GM23338 (cell line): ENCODE results near the gene HYAL4. TPM values are rescaled to one million over a fixed set of nuclear protein-coding genes. Genes with fewer than 3 reads are reported as not detected.

Experiments
- ATAC-seq: fragments of 200-7000 bp; cut with Tn5 transposase; 3 replicates; pipeline ENCODE4 v1.9.1; 2020
- DNase-seq: peaks from one replicate; pipeline ENCODE4 v3.0.0-alpha.2; 2015; ENCODE audit warnings: low spot score
- H2AFZ ChIP-seq: fragments of 200-600 bp; sonication (generic); 2 replicates; pipeline ENCODE4 v1.8.0; 2016; ENCODE audit warnings: antibody characterized with exemption, mild to moderate bottlenecking, moderate library complexity
- H3F3A ChIP-seq: fragments of 200-600 bp; sonication (generic); replicated peaks from 2 replicates; pipeline ENCODE4 v1.8.0; 2017; ENCODE audit warnings: antibody characterized with exemption, mixed run types, low read depth
- H3K27ac ChIP-seq: fragments of 200-600 bp; sonication (generic); 2 replicates; pipeline ENCODE4 v1.6.1; 2016; ENCODE audit warnings: low read depth
- H3K27me3 ChIP-seq: fragments of 200-600 bp; sonication (generic); 2 replicates; pipeline ENCODE4 v1.8.0; 2016; ENCODE audit warnings: mild to moderate bottlenecking, mixed run types, moderate library complexity; ENCODE audit not compliant: insufficient read depth
- H3K36me3 ChIP-seq: fragments of 200-600 bp; sonication (generic); 2 replicates; pipeline ENCODE4 v1.8.0; 2016; ENCODE audit warnings: mild to moderate bottlenecking; ENCODE audit not compliant: insufficient read depth
- H3K4me1 ChIP-seq: fragments of 200-600 bp; sonication (generic); 2 replicates; pipeline ENCODE4 v1.8.0; 2016; ENCODE audit warnings: mild to moderate bottlenecking, moderate library complexity; ENCODE audit not compliant: insufficient read depth
- H3K4me2 ChIP-seq: fragments of 200-600 bp; sonication (generic); 2 replicates; pipeline ENCODE4 v1.7.1; 2017; ENCODE audit warnings: mixed run types
- H3K4me3 ChIP-seq: fragments of 200-600 bp; sonication (generic); 2 replicates; pipeline ENCODE4 v1.6.1; 2016; ENCODE audit warnings: mixed run types
- H3K79me2 ChIP-seq: fragments of 200-600 bp; sonication (generic); replicated peaks from 2 replicates; pipeline ENCODE4 v1.8.0; 2017; ENCODE audit warnings: mild to moderate bottlenecking; ENCODE audit not compliant: insufficient read depth
- H3K9me2 ChIP-seq: fragments of 200-600 bp; sonication (generic); 2 replicates; pipeline ENCODE4 v1.8.0; 2017; ENCODE audit not compliant: insufficient read depth
- H4K20me1 ChIP-seq: fragments of 200-600 bp; sonication (generic); replicated peaks from 2 replicates; pipeline ENCODE4 v1.8.0; 2017; ENCODE audit warnings: mild to moderate bottlenecking; ENCODE audit not compliant: insufficient read depth
- H3K27ac Mint-ChIP-seq: 2 replicates; pipeline ENCODE4 v1.8.0; 2020; ENCODE audit warnings: inconsistent platforms, mild to moderate bottlenecking, moderate library complexity, mixed read lengths
- H3K27me3 Mint-ChIP-seq: 3 replicates; pipeline ENCODE4 v1.8.0; 2022; ENCODE audit warnings: low read depth, mild to moderate bottlenecking, moderate library complexity, mixed read lengths, inconsistent platforms; ENCODE audit not compliant: insufficient read depth, poor library complexity
- H3K36me3 Mint-ChIP-seq: 3 replicates; pipeline ENCODE4 v1.8.0; 2021; ENCODE audit warnings: low read depth, mild to moderate bottlenecking, inconsistent platforms, moderate library complexity, mixed read lengths
- H3K4me1 Mint-ChIP-seq: 3 replicates; pipeline ENCODE4 v1.8.0; 2020; ENCODE audit warnings: mild to moderate bottlenecking, inconsistent platforms, mixed read lengths
- H3K4me3 Mint-ChIP-seq: 3 replicates; pipeline ENCODE4 v1.8.0; 2021; ENCODE audit warnings: moderate library complexity, mild to moderate bottlenecking, inconsistent platforms, mixed read lengths
- H3K9me3 Mint-ChIP-seq: 3 replicates; pipeline ENCODE4 v1.8.0; 2020; ENCODE audit warnings: moderate library complexity, mild to moderate bottlenecking, inconsistent platforms, mixed read lengths
- CREB1 ChIP-seq: fragments of 250-450 bp; sonication (Bioruptor Pico); IDR thresholded peaks from 2 replicates; pipeline ENCODE4 v1.5.0; 2020; ENCODE audit warnings: low read depth, mild to moderate bottlenecking, moderate library complexity
- CTCF ChIP-seq, 2 experiments: fragments of 200-600 bp in 1 of 2; sonication (generic) in 1 of 2; conservative IDR thresholded peaks; 2 replicates each; pipeline versions ENCODE4 v1.5.1 to v1.6.1; 2016 to 2017; ENCODE audit warnings: antibody characterized with exemption in 2 of 2, low read depth in 2 of 2, mild to moderate bottlenecking in 2 of 2, moderate library complexity in 1 of 2
- EZH2 ChIP-seq: fragments of 200-600 bp; sonication (generic); IDR thresholded peaks from one replicate; pipeline ENCODE4 v1.8.0; 2017; ENCODE audit warnings: antibody characterized with exemption, mild to moderate bottlenecking, low read depth; ENCODE audit not compliant: unreplicated experiment
- EZH2phosphoT487 ChIP-seq: fragments of 200-600 bp; sonication (generic); IDR thresholded peaks from one replicate; pipeline ENCODE4 v1.8.1; 2018; ENCODE audit warnings: antibody characterized with exemption; ENCODE audit not compliant: unreplicated experiment
- JUNB ChIP-seq: IDR thresholded peaks from one replicate; pipeline ENCODE4 v1.6.1; 2016; ENCODE audit warnings: antibody characterized with exemption; ENCODE audit not compliant: unreplicated experiment
- NANOG ChIP-seq: IDR thresholded peaks from 2 replicates; pipeline ENCODE4 v1.6.1; 2016; ENCODE audit warnings: antibody characterized with exemption, borderline replicate concordance
- POLR2AphosphoS5 ChIP-seq: IDR thresholded peaks from 2 replicates; pipeline ENCODE4 v1.6.1; 2016; ENCODE audit warnings: antibody characterized with exemption, low read depth
- STAT1 ChIP-seq: IDR thresholded peaks from one replicate; pipeline ENCODE4 v1.6.1; 2016; ENCODE audit warnings: antibody characterized with exemption; ENCODE audit not compliant: unreplicated experiment
- ZNF114 ChIP-seq: fragments of 250-450 bp; sonication (Bioruptor Pico); IDR thresholded peaks from 2 replicates; pipeline ENCODE4 v1.5.0; 2020; ENCODE audit warnings: mild to moderate bottlenecking, moderate library complexity
- ZNF331 ChIP-seq: fragments of 250-450 bp; sonication (Bioruptor Pico); IDR thresholded peaks from 2 replicates; pipeline ENCODE4 v1.5.0; 2020; ENCODE audit warnings: low read depth, mild to moderate bottlenecking, moderate library complexity
- ZNF462 ChIP-seq: fragments of 250-450 bp; sonication (Bioruptor Pico); IDR thresholded peaks from 2 replicates; pipeline ENCODE4 v1.5.0; 2020; ENCODE audit warnings: mild to moderate bottlenecking, moderate library complexity
- long read RNA-seq: library from polyadenylated mRNA; unstranded; transcript quantifications from one replicate; pipeline ENCODE4 v2.0.0, GENCODE V29; 2020; ENCODE audit not compliant: unreplicated experiment
- polyA plus RNA-seq: library from polyadenylated mRNA; unstranded; fragments of >200 nt; fragmentation: Nextera tagmentation; extraction: Ambion mirVana; gene quantifications from 2 replicates; pipeline ENCODE4 v1.2.1, GENCODE V29; 2016
- total RNA-seq: library from RNA; depleted of rRNA; stranded (reverse); fragments of >200 nt; shearing (Covaris generic); gene quantifications from 2 replicates; pipeline ENCODE4 v1.2.3, GENCODE V29; 2014; rRNA removed
- TF ChIP-seq, protein P1 (sequence below): IDR thresholded peaks from one replicate; pipeline ENCODE4 v1.6.1; 2018; ENCODE audit warnings: antibody characterized with exemption; ENCODE audit not compliant: unreplicated experiment
- TF ChIP-seq, protein P2 (sequence below): IDR thresholded peaks from 2 replicates; pipeline ENCODE4 v1.6.1; 2016; ENCODE audit warnings: antibody characterized with exemption

The HYAL4 gene
- total RNA-seq (not detected in 2 replicates), polyA plus RNA-seq (not detected in 2 replicates)
- long read RNA-seq = 0 reads

GRCh38 chr7:123844712-123845219 is at the start of gene HYAL4:
HYAL4 (plus strand) TSS chr7:123845169; CDS start chr7:123868274, 23,105 bp downstream.
- Histone ChIP-seq H3K79me2 (no peaks in the 10 kb centered on the region), H3K4me1 (no peaks in the 10 kb centered on the region), H3K9me2 (no peaks in the 10 kb centered on the region), H3K4me2 (no peak within 1 kb of the TSS), H3K27ac (no peak within 1 kb of the TSS), H4K20me1 (no peaks in the 10 kb centered on the region), H3K36me3 (no peaks in the 10 kb centered on the region), H2AFZ (no peak within 1 kb of the TSS), H3F3A (no peaks in the 10 kb centered on the region), H3K4me3 (no peak within 1 kb of the TSS), H3K27me3 (no peaks in the 10 kb centered on the region)
- DNase-seq = no peak
- Mint-ChIP-seq H3K4me3 (no peak within 1 kb of the TSS), H3K9me3 (peaks cover 2% of the 10 kb centered on the region), H3K27me3 (peaks cover 5% of the 10 kb centered on the region), H3K4me1 (no peaks in the 10 kb centered on the region; the same call in 2 of the 3 replicates), H3K36me3 (no peaks in the 10 kb centered on the region; the same call in 2 of the 3 replicates), H3K27ac (no peak within 1 kb of the TSS; the same call in 1 of the 2 replicates)
- ATAC-seq = no peak
- no peak for TF ChIP-seq POLR2AphosphoS5
- TF ChIP-seq, protein P1, sequence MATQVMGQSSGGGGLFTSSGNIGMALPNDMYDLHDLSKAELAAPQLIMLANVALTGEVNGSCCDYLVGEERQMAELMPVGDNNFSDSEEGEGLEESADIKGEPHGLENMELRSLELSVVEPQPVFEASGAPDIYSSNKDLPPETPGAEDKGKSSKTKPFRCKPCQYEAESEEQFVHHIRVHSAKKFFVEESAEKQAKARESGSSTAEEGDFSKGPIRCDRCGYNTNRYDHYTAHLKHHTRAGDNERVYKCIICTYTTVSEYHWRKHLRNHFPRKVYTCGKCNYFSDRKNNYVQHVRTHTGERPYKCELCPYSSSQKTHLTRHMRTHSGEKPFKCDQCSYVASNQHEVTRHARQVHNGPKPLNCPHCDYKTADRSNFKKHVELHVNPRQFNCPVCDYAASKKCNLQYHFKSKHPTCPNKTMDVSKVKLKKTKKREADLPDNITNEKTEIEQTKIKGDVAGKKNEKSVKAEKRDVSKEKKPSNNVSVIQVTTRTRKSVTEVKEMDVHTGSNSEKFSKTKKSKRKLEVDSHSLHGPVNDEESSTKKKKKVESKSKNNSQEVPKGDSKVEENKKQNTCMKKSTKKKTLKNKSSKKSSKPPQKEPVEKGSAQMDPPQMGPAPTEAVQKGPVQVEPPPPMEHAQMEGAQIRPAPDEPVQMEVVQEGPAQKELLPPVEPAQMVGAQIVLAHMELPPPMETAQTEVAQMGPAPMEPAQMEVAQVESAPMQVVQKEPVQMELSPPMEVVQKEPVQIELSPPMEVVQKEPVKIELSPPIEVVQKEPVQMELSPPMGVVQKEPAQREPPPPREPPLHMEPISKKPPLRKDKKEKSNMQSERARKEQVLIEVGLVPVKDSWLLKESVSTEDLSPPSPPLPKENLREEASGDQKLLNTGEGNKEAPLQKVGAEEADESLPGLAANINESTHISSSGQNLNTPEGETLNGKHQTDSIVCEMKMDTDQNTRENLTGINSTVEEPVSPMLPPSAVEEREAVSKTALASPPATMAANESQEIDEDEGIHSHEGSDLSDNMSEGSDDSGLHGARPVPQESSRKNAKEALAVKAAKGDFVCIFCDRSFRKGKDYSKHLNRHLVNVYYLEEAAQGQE = no peak
- TF ChIP-seq ZNF462 (CRISPR knock-in tag) = no peak
- no peak for TF ChIP-seq JUNB
- TF ChIP-seq, protein P2, sequence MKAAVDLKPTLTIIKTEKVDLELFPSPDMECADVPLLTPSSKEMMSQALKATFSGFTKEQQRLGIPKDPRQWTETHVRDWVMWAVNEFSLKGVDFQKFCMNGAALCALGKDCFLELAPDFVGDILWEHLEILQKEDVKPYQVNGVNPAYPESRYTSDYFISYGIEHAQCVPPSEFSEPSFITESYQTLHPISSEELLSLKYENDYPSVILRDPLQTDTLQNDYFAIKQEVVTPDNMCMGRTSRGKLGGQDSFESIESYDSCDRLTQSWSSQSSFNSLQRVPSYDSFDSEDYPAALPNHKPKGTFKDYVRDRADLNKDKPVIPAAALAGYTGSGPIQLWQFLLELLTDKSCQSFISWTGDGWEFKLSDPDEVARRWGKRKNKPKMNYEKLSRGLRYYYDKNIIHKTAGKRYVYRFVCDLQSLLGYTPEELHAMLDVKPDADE = no peak
- TF ChIP-seq NANOG = no peak
- no peak for TF ChIP-seq CTCF (conservative IDR thresholded peaks at IDR 0.05; ENCODE audit: low read depth in 2 of 2)
- no peak for TF ChIP-seq ZNF114 (CRISPR knock-in tag)
- TF ChIP-seq STAT1 = no peak
- TF ChIP-seq CREB1 = no peak
- TF ChIP-seq EZH2 = no peak
- TF ChIP-seq EZH2phosphoT487 = no peak
- TF ChIP-seq ZNF331 (CRISPR knock-in tag) = no peak
